HG03354 (cell line): Measurements from ENCODE around the gene CCL28.
"Not testable (repeated sequence)": the region's sequence is repeated elsewhere in the genome, so short reads cannot be mapped to it uniquely, and the experiment has no call there.

Source experiments
- ATAC-seq: cut with Tn5 transposase; IDR thresholded peaks from one replicate; pipeline ENCODE4 v1.9.1; 2021; ENCODE audit warnings: mild to moderate bottlenecking; ENCODE audit not compliant: unreplicated experiment, poor library complexity, severe bottlenecking

Gene CCL28, protein sequence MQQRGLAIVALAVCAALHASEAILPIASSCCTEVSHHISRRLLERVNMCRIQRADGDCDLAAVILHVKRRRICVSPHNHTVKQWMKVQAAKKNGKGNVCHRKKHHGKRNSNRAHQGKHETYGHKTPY

DNA sequence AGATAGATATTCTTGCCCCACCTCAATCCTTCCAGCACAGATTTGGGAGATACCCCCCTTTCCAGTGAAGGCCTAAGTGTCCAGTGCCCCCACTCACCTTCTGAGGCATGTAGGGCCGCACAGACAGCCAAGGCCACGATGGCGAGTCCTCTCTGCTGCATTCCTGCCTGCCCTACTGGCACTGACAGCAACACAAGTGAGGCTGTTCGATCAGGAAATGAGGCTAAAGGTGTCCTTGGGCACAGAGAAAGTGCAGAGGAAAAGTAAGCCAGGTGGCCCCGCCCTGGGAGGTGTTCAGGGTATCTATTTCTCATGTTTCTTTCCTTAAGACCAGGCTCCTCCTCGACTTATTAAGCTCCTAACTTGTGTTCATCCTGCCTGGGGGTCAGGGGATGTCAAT lies at the start of gene CCL28:
CCL28 (minus strand) TSS at position 236 of the 400 bp plus-strand sequence; CDS start at position 161, 75 bp downstream.
- no peak for ATAC-seq

DNA sequence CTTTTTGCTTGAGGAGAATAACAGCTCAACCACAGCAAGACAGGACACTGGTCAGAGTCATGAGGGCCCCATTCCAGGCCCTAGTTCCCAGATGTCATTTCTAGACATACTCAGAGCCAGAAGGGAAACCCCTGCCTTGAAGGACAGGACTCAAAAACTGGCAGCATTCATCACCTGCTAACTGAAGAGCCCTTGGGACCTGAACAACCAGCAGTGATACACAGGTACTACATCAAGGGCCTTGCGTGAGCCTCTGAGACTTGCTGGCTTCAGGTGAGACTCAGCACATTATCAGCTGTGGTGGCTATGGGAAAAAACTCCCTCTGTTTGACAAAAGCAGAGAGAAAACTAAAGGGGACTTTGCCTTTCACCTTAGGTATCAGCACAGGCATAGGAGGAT lies 48.9 kb upstream of the CCL28 start:
- no peak for ATAC-seq

DNA sequence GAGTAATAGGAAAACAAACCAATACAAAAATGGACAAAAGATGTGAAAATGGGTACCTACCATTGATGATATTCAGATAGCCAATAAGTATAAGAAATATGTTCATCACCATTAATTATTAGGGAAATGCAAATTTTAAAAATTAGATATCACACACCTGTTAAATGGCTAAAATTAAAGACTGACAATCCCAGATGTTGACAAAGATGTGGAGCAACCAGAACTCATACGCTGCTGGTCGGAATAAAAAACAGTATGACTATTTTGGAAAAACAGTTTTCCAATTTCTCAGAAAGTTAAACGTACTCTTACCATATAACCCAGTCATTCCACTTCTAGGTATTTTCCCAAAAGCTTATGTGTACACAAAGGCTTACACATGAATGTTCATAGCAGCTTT lies 44.4 kb upstream of the CCL28 start:
- ATAC-seq, result no peak

DNA sequence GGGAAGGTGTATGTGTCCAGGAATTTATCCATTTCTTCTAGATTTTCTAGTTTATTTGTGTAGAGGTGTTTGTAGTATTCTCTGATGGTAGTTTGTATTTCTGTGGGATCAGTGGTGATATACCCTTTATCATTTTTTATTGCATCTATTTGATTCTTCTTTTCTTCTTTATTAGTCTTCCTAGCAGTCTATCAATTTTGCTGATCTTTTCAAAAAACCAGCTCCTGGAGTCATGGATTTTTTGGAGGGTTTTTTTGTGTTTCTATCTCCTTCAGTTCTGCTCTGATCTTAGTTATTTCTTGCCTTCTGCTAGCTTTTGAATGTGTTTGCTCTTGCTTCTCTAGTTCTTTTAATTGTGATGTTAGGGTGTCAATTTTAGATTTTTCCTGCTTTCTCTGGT lies 29.4 kb upstream of the CCL28 start:
- not testable (repeated sequence) for ATAC-seq

DNA sequence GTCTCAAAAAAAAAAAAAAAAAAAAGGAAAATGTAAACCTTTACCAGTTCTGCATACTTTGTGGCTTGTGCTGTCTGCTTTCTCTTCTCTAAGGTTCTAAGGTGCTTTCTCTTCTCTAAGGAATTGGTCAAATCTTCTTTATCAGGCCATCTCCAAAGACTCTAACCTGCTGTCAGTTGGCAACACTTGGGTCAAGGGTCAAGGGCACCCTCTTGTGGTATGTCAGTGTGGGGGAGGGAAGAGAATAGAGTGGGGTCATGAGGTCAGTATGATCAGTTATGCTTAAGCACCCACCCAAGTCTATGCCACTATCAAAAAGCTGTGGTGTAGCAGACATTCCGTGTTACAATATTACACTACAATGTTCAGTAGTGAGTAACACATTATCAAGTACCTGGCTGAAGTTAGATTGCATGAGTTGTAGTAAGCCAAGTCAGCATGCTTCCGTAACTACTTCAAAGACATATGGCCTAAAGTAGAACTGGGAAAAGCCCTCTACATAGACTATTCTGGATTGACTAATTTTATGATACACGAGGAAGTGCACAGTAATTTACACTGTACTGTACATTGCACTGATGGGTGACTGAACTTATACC lies 25.0 kb upstream of the CCL28 start:
- ATAC-seq, result no peak

DNA sequence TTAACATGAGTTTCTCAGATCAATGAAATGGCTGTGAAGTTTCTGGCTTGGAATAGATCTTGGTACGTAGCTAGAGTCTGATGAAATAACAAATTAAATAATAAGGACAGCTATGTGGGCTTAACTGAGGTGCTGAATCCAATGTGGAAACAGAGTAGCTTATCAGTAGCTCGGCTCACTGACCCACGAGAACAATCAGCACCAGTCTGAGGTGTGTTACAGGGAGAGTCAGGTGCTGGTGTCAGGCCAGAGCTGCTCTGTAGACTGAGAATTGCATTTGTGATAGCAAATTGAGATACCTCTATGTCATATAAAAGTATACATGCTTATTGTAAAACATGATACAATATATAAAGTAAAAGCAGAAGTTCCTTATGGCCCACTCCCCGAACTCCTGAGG lies 21.2 kb upstream of the CCL28 start:
- no peak for ATAC-seq

DNA sequence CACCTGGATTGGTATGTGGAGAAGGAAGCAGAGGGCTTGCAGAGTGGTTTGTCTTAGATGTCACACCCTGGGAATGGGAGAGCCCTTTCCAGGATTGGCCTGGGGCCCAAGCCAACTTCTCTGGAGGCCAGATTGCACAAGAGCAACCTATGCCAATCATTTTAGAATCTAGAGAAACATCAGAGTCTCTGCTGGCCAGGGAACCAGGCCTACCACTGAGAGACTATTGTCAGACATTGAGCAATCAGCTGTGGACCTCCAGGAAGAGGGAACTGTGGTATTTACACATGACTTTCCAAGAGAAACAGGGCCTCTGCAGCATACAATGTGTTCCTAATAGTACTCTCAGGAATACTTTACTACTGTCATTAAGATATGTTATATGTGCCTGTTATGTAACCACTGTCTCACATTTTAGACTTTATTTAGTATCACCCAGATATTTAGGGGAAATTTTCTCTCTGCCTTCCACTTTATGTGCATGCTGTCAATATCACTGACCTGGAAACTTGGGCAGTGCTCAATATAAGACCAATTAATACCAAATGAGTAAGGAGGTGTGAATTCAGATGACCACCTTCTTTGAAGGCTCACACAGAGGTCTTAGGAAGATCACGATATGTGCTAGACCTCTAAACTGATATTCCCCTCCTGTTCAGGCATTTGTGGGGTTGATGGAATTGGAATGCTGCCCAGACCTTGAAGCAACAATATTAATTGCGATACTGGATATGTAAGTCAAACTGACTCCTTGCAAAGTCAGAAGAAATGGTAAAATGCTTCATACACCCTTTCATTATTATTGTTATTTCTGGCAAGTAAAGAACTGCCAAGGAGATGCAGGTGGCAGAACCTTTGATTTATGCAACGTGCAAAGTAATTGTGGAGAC lies 20.5 kb upstream of the CCL28 start:
- no peak for ATAC-seq

DNA sequence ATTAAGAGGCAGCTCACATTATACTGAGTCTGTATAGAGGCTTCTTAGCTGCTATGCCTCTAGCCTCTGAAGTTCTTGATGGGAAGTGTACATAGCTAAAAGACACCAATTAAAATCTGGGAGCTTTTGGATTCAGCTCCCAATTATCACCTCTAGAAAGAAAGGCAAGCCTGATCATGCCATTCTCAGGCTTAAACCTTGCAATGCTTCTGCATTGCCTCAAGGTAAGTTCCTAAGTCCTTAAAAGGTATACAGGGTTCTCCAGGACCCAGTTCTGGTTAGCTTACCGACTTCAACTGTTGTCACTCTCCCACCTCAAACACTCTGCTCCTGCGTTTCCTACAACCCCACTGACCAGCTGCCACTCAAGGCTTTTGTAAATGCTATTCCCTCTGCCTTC lies 17.5 kb upstream of the CCL28 start:
- no peak for ATAC-seq

DNA sequence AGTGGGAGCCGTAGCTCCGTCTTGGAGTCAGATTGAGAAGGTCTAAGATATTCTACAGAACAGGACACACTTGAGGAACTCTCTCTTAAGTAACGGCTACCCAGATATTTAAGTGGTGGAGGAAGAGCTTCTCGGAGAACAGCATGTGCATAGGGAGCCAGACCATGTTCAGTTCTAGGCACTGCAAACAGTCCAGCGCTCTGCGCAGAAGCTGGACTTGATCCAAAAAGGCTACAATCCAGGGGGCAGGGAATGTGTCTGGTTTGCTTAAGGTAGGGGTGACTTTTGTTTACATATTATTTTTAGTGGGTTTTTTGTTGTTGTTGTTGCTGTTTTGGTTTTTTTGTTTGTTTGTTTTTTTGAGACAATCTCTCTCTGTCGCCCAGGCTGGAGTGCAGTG lies 16.8 kb upstream of the CCL28 start:
- ATAC-seq, result no peak

DNA sequence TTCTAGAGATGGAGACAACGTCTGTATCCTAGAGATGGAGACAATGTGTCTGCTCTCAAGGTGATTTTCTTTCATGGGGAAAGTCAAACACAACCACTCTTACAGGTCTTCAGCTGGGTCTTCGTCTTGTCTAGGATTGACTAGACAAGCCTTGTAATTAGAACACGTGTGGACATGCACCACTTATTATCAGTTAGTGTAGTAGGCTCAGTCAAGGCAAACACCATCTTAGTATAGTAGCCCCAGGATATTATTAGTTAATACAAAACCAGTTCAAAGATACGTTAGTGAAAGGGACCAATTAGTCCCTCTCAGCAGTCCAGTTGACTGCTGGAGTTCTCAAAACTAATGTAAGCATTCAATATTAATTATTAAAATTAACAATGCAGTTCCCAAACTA lies 15.1 kb upstream of the CCL28 start:
- ATAC-seq, result no peak

DNA sequence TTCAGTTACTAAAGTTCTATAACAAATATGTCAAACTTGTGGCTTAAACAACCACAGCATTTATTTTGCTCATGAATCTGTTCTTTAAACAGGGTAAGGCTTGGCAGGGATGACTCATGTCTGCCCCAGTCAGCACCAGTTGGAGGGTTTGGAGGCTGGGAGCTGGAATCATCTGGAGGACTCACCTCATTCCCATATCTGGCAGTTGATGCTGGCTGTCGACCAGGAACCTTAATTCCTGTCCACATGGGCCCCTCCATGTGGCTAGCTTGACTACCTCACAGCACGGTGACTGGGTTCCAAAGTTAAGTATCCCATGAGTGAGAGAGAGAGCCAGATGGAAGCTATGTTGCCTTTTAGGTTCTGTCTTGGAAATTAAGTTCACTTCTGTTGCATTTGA lies 13.8 kb upstream of the CCL28 start:
- ATAC-seq, result no peak

DNA sequence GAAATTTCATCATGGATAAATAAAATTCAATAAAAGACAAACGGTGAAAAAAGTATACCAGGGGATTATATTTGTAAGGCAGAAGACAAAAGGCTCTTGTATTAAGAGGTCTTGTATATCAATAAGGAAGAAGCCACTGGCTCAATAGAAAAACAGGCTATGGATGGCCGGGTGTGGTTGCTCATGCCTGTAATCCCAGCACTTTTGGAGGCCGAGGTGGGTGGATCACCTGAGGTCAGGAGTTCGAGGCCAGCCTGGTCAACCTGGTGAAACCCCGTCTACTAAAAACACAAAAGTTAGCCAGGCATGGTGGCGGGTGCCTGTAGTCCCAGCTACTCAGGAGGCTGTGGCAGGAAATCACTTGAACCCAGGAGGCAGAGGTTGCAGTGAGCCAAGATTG lies 10.9 kb upstream of the CCL28 start:
- not testable (repeated sequence) for ATAC-seq

DNA sequence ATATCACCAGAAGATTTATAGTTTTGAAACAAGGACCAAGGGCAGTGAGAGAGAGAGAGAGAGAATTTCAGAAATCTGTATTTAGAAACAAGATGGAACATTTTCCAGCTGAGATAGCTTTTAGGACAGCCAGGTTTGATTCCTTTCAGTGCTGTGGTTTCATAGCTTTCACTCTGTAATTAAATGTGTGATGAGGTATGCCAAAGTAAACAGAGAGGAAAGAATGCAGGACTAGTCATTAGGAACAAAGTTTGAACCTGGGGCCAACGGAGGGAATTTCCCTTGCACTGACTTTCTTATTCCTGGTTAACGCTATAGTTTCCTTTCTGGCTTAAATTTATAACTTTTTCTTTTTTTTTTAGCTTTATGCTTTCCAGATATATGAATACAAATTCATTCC lies 10.0 kb upstream of the CCL28 start:
- no peak for ATAC-seq

DNA sequence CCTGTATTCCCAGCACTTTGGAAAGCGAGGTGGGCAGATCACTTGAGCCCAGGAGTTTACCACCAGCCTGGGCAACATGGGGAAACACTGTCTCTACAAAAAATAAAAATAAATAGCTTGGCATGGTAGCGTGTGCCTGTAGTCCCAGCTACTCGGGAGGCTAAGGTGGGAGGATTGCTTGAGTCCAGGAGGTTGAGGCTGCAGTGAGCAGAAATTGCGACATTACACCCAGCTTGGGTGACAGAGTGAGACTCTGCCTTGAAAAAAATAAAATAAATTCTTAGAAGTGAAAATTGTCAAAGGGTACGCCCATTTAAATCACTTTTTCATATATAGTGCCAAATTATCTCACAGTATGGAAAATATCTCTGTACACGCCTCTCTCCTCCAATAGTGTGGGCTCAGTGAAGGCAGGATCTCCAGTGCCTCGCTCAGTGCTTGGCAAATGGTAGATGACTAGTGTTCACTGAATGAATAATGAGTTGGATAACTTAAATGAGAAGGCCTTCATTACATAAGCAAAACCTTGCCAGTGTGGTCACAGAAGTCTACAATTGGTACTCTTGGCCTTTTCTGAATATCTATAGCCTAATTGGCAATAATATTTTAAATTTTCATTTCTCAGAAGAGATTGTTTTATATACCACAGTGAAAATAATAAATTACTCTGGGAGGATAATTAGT lies 9.4 kb upstream of the CCL28 start:
- ATAC-seq, result no peak

DNA sequence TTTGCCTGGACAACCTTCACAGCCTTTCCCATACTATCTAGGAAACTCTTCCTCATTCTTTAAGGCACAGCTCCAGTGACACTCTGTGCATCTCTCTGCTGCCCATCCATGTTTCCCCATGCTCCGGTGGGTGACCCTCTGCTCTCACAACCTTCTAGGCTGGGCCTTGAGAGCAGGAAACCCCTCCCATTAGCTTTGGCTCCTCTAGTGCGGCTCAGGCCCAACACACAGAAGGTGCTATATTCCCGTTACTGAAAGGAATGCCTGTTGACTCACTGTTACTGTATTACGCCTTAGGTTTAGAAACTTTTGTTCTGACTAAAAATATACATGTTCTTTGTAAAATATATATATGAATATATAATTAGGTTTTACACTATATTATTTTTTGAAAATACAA lies 8.1 kb upstream of the CCL28 start:
- no peak for ATAC-seq

DNA sequence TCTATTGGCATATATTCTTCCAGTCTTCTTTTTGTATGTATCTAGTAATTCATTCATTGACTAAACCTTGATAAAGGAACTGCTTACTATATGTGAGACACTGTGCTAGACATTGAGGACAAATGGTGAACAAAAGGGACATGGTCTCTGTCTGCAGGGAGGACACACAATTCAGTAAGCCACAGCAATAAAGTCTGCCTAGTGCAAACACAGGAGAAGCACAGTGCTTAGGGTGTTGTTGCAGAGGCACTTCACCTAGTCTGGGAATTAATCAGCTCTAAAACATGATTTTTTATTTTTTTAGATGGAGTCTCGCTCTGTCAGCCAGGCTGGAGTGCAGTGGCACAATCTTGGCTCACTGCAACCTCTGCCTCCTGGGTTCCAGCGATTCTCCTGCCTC lies 6.4 kb upstream of the CCL28 start:
- ATAC-seq, result no peak

DNA sequence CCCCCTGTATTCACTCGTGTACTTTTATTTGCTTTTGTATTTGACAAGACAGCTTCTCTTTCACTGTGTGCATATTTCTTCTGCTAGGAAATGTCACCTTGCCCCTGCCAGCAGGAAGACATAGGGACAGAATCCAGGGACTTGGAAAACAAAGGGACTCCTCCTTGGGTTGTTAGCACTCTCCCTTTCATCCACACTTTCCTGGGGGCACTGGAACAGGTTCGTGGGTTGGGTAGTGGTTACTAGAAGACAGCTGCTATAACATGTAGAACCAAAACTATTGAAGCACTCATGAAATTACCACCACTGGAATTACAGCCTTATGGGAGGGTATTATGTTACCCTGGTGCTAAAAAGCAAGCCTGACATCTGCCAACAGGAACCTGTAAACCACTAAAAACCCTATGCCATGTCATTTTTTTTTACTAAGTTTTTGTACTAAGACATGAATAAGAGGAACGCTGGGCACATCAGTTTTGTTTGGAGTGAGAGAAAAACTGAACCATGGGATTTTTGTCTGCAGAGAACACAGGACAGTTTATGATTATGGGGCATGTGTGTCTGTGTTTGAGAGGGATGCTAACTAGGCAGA lies 4.7 kb upstream of the CCL28 start:
- ATAC-seq, result no peak

DNA sequence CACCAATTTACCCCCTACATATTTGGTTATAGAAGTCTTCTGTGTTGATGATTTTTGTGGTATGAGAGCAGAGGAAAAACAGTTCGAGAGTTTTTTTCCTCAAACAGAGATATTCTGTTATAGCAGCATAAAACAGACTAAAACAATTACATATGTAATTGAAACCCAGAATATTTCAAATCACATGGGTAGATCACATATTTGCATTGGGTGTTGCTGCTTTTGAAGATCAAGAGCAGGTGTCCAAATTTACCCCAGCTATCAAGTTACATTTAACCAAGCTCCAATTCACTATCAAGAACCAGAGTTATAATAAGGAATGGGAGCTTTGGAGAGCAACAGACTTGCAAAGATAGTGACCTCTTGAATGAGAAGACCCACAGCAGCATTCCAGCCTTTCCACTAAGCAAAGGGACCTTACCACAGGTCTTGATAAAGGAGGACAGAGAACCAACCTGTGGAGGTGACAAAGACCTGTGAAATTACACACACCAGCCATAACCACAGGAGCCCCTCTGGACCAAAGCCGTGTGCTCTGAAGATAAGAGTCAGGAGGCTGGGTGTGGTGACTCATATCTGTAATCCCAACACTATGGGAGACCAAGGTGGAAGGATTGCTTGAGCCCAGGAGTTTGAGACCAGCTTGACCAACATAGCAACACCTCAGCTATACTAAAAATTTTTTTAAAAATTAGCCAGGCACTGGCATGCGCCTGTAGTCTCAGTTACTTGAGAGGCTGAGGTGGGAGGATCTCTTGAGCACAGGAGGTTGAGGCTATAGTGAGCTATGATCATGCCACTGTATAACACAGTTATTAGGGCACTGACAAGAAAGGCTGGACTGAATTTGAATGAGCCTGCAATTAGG lies 4.0 kb upstream of the CCL28 start:
- no peak for ATAC-seq

DNA sequence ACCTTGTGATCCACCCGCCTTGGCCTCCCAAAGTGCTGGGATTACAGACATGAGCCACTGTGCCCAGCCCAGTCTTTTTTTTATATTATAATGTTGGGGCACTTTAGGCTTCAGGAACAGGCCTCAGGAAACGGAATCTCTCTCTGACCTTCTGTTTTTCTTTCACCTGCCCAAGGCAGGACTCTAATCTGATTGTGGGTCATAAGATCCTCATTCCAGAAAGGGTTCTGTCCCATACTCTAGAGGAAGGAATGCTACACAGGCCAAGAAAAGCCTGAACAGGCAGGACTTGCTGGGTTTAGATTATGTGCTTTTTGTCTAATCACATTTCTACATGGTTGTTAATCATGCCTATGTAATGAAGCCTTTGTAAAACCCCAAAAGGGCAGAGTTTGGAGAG lies 1.8 kb upstream of the CCL28 start:
- no peak for ATAC-seq
